Activated T-cell treated with anti-CD3 and anti-CD28 coated beads, Interleukin-2, amount 50 U/mL, for 24 hours (primary cell): ENCODE measurements around the gene RGS16.

Experiments
- DNase-seq: peaks from one replicate; pipeline ENCODE4 v3.0.0-alpha.2; 2020
- H3K27ac Mint-ChIP-seq: 2 replicates; pipeline ENCODE4 v1.8.0; 2020; ENCODE audit warnings: mild to moderate bottlenecking, mixed read lengths
- H3K27me3 Mint-ChIP-seq: 2 replicates; pipeline ENCODE4 v1.8.0; 2020; ENCODE audit warnings: mixed read lengths
- H3K36me3 Mint-ChIP-seq: 2 replicates; pipeline ENCODE4 v1.8.0; 2020; ENCODE audit warnings: low read depth, mixed read lengths
- H3K4me1 Mint-ChIP-seq: 2 replicates; pipeline ENCODE4 v1.8.0; 2020; ENCODE audit warnings: low read depth, mixed read lengths
- H3K4me3 Mint-ChIP-seq: 2 replicates; pipeline ENCODE4 v1.8.0; 2020; ENCODE audit warnings: mild to moderate bottlenecking, moderate library complexity, mixed read lengths
- H3K9me3 Mint-ChIP-seq: 2 replicates; pipeline ENCODE4 v1.8.0; 2020; ENCODE audit warnings: mixed read lengths

The RGS16 gene

DNA sequence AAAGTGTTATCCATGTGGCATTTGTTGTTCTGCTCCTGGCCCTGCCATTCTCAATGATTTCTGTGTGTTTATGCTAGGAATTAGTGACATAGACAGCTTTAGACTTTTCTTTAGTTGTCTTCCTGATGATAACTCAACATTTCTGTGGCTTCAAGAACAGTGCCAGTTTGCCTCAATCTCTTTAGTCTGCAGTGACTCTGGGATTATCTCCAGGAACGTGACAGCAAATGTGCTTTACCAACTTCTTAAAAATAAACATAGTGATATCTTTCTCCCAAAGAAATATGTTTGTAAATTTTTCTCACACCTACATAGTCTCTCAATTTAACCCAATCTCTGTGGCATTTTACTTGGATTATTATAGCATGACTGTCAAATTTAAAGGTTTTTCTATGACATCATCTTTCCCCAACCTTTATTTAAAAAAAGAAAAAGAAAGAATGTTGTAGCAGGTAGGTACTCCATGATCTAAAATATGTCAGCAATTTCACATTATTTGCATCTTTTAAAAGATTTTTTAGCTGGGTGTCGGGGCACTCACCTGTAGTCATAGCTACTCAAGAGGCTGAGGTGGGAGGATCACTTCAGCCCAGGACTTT, 39.7 kb downstream of the RGS16 start:
- Mint-ChIP-seq H3K9me3 (no peaks in the 10 kb centered on the region), H3K4me3 (no peak overlapping the region), H3K27me3 (no peaks in the 10 kb centered on the region), H3K27ac (no peak overlapping the region), H3K36me3 (no peaks in the 10 kb centered on the region), H3K4me1 (peaks cover 4% of the 10 kb centered on the region)
- DNase-seq: no peak

DNA sequence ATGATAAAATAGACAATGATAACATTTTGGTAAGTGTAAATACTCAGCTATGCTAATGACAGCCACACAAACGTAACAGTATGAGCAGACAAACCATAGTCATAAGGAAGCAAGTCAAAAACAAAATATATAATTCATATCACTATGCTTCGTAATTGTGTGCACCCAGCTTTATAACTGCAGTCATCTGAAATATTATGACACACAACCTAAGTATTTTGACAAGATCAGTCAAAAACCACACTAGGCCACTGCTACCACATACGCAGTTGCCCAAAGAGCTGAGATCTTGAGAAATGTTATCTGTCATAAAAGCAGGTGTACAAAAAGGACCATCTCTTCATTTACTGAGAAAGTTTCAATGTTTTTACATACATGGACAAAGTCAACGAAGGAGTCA, 41.1 kb downstream of the RGS16 start:
- no peak for DNase-seq
- no peak overlapping the region for H3K4me3 Mint-ChIP-seq
- H3K9me3 Mint-ChIP-seq: no peaks in the 10 kb centered on the region
- H3K27me3 Mint-ChIP-seq: no peaks in the 10 kb centered on the region
- no peaks in the 10 kb centered on the region for H3K36me3 Mint-ChIP-seq
- no peak overlapping the region for H3K27ac Mint-ChIP-seq
- peaks cover 4% of the 10 kb centered on the region for H3K4me1 Mint-ChIP-seq

DNA sequence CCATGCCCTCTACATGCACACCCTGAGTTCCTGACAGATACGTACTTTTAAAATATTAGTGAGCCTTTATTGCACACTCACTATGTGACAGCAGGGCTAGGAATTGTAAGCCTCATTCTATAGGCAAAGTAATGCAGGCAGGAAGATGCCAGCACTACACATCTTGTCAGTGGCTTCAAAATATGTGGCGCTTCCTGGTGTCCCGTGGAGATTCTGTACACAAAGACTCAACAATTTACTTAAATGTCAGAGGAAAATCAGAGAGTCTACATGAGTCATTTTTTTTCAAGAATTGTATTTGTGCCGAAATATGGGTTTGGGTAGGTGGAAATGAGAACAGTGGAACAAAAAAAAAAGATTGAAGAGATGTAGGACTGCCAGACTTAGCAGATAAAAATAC, 42.7 kb downstream of the RGS16 start:
- no peaks in the 10 kb centered on the region for H3K9me3 Mint-ChIP-seq
- H3K27ac Mint-ChIP-seq: no peak overlapping the region
- peaks cover 4% of the 10 kb centered on the region for H3K4me1 Mint-ChIP-seq
- DNase-seq: no peak
- no peaks in the 10 kb centered on the region for H3K36me3 Mint-ChIP-seq
- H3K4me3 Mint-ChIP-seq: no peak overlapping the region
- H3K27me3 Mint-ChIP-seq: no peaks in the 10 kb centered on the region

DNA sequence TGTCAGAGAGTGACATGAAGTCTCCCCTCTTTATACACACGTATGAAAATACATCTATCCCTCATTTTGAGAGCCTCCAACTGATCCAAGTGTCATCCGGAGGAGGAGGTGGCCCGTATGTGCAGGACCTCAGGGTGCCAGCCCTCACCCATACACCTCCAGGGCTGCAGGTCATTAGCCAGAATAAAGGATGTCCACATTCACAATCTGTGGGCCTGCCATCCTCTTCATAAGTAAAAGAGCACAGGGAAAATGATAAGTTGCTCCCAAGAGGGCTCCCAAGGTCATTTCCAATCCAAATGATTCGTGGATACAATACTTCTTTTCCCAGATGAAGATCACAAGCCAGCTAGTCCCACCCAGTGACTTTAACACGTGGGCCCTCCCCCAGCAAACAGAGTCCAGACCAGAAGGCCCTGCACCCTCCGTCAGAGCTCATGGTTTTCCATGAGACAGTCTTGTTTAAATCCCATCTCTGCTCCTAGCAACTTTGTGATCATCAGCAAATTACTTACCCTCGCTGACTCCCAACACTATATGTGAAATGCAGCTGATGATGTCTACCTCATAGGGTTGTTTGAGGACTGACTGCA, 43.7 kb downstream of the RGS16 start:
- Mint-ChIP-seq H3K9me3 (no peaks in the 10 kb centered on the region), H3K4me3 (no peak overlapping the region), H3K4me1 (peaks cover 2% of the 10 kb centered on the region), H3K27ac (no peak overlapping the region), H3K36me3 (no peaks in the 10 kb centered on the region), H3K27me3 (no peaks in the 10 kb centered on the region)
- no peak for DNase-seq

DNA sequence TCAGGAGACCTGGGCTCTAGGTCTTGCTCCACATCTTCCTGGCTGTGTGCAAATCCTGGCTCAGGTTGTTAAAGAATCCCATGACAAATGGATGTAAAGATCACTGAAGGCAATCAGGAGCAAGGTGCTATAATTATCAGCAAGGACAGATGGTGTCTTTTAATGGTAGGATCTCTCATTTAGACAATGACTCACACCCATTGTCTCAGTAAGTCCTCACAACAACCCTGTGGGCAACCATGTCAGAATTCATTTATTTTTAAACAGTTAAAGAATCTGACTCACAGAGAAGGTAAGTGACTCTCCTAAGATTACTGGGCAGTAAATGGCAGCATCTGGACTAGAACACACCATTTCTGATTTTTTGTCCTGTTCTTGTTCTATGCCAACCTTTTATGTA, 47.9 kb downstream of the RGS16 start:
- Mint-ChIP-seq H3K27ac (no peak overlapping the region), H3K27me3 (peaks cover 5% of the 10 kb centered on the region), H3K9me3 (peaks cover 5% of the 10 kb centered on the region), H3K36me3 (no peaks in the 10 kb centered on the region), H3K4me3 (no peak overlapping the region), H3K4me1 (no peaks in the 10 kb centered on the region)
- DNase-seq: no peak

DNA sequence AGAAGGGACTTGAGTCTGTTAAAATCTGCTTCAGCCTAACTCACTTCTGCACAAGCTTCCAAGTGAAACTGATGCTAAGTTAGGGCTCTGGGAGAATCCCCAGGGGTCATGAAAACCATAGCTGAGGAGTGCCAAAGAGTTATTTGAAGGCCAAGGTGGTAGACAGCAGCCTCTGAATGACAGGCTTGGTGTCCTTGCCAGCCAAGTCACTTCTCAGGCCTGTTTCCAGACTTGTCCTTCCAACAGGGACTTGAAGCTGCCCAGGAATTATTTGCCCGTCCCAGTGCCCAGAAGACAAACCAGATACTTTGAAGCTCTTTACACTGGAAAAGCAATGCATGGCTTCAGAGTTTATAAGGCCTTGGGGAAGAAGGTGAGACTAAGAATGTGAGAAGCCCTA, 48.7 kb downstream of the RGS16 start:
- H3K4me1 Mint-ChIP-seq: no peaks in the 10 kb centered on the region

DNA sequence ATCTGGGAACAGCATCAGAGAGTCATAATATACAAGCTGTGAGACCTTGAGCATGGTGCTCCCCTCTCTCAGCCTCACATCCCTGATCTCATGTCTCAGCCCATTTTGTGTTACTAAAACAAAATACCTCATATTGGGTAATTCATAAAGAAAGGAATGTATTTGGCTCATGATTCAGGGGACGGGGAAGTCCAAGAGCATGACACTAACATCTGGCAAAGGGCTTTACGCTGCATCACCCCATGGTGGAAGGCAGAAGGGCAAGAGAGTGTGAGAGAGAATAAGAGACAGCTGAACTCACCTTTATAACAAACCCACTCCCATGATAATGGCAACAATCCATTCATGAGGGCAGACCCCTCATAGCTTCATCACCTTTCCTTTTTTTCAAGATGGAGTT, 51.7 kb downstream of the RGS16 start:
- H3K27me3 Mint-ChIP-seq: peaks cover 7% of the 10 kb centered on the region
- no peak overlapping the region for H3K27ac Mint-ChIP-seq
- no peak for DNase-seq
- H3K4me3 Mint-ChIP-seq: no peak overlapping the region
- no peaks in the 10 kb centered on the region for H3K4me1 Mint-ChIP-seq
- H3K9me3 Mint-ChIP-seq: peaks cover 5% of the 10 kb centered on the region
- H3K36me3 Mint-ChIP-seq: no peaks in the 10 kb centered on the region

More for the DNA sequence above, 48.7 kb downstream of the RGS16 start:
- H3K27ac Mint-ChIP-seq: no peak overlapping the region
- H3K4me3 Mint-ChIP-seq: no peak overlapping the region
- peaks cover 5% of the 10 kb centered on the region for H3K9me3 Mint-ChIP-seq
- DNase-seq: no peak
- H3K27me3 Mint-ChIP-seq: peaks cover 5% of the 10 kb centered on the region
- H3K36me3 Mint-ChIP-seq: no peaks in the 10 kb centered on the region

DNA sequence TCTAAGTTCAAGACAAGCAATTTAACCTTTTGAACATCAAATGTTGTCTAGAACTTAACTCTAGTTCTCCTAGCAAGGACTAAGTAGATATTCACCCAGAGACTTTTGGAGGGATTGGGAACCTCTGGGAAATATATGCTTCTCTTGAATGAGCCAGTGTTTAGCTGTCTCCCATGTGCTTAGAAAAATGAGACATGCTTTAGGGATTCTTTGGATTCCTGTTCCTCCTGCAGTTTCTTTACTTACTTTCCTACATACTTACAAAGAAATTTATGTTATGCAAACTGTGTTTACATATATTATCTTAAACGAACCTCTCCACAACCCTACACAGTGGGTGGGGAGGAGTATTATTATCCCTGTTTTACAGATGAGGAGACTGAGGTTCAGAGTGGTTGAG, 54.4 kb downstream of the RGS16 start:
- Mint-ChIP-seq H3K27ac (no peak overlapping the region), H3K9me3 (peaks cover 5% of the 10 kb centered on the region), H3K4me1 (no peaks in the 10 kb centered on the region)

DNA sequence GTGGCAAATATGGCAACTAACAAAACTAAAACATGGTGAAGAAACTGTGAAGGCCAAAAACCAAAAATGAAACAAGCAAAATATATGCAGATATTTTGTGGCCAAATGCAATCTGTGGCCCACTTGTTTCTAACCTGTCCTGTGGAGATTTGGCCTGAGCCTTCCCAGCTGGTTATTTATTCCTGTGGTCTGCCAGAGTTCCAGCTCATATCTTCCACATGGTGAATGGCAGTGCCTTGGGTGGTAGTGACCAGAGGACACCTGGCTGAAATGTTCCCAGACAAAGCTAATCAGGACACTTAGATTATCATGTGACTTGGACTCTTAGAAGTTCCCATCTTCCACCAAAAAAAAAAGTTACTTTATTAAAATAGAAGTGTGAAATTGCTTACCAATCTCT, 54.8 kb downstream of the RGS16 start:
- Mint-ChIP-seq H3K27me3 (peaks cover 24% of the 10 kb centered on the region), H3K27ac (no peak overlapping the region), H3K9me3 (peaks cover 5% of the 10 kb centered on the region), H3K36me3 (no peaks in the 10 kb centered on the region), H3K4me3 (no peak overlapping the region), H3K4me1 (no peaks in the 10 kb centered on the region)
- no peak for DNase-seq

More for the DNA sequence above, 54.4 kb downstream of the RGS16 start:
- Mint-ChIP-seq H3K4me3 (no peak overlapping the region), H3K27me3 (peaks cover 23% of the 10 kb centered on the region), H3K36me3 (no peaks in the 10 kb centered on the region)
- no peak for DNase-seq
